ENCODE results near the gene TCEANC2.
A peak's percentile ranks its signal among the peaks of the same experiment; 100 is the strongest.

TCEANC2 gene

DNA sequence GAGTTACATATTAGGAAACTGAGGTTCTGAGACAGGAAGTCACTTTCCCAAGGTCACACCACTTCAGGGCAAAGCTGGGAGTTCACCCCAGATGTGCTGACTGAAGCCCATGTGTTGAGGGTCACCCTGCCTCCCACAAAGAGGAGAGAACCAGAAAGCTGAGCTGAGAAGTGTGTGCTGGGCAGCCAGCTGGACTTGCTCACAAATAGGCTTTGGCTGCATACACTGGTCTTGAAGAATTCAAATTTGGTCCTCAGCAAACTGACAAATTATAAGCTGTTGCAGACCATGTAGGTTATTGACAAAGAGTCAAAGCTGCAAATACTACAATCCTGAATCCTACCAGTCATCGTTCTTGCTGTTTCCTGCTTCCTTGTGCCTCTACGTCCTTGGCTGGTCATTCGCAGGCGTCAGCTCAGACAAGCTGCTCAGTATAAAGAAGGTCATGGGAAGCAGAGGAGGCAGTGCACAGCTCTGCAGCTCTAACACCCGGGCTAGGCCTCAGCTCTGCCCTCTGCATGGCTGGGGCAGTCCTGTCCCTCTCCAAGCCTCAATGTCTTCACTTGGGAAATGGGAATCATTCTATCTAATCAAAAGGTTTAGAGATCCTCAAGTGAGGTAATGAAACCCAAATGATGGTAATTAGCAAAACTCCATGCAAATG, 59.4 kb downstream of the TCEANC2 start:
- no peak for DNase-seq

DNA sequence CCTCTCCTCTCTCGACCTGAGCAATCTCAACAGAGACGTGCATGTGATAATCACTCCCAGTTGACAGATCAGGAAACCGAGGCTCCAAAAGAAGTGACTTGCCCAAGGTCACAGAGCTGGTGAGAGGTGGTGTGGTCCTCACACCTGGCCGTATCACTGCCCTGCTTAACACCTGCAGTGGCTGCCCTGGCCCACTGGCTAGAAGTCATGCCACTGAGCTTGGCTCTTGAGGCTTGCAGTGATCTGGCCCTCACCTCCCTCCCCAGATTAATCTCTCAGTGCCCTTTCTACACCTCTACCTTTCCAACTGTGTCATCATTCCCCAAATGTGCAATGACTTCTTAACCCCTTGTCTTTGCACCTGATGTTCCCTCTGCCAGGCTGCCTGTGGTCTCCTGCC, 60.6 kb downstream of the TCEANC2 start:
- no peak for DNase-seq

DNA sequence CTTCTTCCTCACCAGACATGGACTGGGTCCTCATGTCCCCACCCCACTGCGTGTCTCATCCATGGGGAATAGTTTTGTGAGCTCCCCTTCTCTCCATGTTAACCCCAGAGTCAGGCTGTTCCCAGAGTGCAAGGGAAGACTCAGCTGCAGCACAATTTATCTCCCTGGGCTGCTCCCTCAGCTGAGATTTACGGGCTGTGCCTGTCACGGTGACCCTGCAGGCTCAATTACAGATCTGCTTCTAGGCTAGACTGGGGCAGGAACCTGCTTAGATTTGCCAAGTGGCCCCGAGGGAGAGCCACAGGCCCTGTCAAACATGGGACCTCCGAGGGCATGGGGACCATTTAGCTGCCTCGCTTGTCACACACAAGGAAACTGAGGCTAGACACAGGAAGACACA, 61.5 kb downstream of the TCEANC2 start:
- DNase-seq: no peak

DNA sequence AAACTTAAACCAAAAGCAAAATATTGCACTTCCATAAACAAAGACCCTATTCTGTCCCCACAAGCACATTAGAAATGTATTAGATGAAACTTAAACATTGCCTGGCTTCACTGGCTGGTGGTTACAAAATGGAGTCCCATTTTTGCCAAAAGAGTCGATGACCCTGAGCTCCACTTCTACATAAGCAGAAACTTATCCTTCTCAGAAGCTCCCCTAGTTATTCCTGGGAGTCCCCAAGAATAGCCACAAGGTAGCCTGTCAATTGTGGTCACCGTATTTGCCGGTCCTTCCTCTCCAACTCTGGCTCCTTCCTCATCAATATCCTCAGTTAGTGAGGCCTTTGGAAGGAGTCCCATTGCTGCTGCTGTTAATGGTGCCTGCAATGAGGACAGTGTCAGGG, 62.1 kb downstream of the TCEANC2 start:
- DNase-seq: no peak

DNA sequence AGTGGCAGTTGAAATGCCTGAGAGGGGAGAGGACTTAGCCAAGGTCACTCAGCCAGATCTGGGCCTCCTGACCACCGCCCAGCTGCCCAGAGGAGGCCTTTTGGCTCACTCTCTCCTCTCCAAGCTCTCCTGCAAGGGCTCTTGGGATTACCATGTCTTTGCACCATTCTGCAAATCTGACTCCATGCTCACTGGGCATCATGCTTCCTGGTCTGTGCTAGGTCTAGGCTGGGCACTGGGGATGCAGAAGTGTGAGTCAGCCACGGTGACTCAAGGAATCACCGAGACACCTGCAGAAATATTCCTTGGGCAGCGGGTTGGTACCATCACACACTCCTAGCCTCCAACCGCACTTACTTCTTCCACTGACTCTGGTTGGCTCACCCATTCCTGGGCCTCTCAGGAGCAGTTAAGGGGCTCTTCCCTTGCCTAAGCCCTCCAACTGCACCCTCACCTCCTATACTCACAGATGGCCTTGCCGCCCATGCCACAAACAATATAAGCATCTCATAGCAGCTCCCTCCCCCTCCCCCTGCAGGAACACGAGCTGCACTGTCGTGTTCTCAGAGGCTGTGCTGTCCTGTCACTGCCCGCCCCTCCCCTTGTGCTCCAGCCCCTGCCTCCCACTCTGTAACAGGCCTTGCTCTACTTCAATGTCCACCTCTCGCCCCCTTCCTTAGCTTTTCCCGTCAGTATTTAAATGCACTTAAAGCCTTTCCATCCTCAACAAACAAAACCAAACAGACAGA, 64.6 kb downstream of the TCEANC2 start:
- DNase-seq: peak in 27 of 51 donors; percentile 7 to 69 (median 35)

DNA sequence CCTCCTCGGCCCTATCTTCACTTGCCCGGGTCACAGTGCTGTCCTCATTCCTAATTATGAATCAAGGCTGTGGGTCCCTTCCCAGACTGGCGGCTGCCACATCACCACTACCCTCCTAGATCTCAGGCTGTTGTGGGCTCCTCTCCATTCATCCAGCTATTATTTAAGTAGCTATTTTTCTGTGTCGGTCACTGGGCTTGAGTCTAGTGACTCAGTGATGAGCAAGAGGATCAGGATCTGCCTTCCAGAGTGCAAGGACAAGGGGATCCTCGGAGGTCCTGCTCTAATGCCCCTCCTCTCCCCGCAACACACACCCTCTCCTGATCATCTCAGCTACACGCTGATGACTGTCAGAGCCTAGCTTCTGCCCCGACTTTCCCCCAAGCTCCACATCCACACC, 65.3 kb downstream of the TCEANC2 start:
- no peak for DNase-seq

DNA sequence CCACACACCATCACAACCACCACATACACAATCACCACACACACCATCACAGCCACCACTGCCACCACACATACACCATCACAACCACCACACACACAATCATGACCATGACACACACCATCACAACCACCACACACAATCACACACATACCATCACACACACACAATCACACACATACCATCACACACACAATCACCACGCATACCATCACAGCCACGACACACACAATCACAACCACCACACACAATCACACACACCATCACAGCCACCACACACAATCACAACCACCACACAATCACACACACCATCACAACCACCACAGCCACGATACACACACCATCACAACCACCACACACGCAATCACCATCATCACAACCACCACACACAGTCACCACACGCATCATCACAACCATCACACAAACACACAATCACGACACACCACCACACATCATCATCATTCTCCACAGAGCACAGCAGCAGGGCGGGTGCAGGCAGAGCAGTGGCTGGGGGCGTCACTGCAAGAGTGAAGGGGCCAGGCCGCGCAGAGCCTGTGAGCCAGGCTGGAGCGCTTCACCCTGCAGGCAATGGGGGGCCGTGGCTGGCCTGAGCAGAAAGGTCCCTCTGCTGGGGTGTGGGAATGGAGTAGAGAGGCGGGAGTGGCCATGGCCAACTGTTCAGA, 66.8 kb downstream of the TCEANC2 start:
- no peak for DNase-seq

DNA sequence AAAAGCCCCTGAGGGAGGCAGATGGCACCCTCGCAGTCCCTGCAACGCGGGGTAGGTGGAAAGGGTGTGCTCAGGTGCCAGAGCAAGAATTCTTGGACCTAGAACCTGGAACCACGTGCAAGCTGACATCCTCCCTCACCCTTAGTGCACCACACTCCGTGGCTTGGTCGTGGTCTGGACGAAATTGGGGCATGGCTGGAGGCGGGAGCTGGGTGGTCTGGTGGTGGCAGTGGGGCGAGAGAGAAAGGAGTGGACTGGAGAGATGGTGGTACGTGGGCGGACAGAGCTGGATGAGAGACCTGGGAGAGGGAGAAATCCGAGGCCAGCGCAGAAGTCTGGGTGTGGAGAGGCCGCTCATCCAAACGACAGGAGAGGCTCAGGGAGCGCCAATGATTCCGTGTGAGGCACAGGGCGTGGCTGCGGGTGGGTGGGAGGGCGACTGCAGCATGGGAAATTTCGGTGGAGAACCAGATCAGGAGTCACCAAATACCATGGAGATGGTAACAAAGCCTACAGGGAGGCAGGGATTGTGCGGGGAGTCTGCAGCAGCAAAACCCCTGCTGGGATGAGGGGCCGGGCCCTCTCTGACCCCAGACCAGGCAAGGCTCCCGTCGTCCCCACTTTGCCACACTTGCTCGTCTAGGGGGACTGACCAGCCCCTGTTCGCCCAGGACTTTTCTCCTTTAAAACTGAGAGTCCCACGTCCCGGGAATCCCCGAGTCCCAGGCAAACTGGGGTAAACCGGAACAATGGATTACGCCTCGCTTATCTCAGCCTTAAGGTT, 67.5 kb downstream of the TCEANC2 start:
- DNase-seq: peak in 1 of 51 donors; percentile 9

DNA sequence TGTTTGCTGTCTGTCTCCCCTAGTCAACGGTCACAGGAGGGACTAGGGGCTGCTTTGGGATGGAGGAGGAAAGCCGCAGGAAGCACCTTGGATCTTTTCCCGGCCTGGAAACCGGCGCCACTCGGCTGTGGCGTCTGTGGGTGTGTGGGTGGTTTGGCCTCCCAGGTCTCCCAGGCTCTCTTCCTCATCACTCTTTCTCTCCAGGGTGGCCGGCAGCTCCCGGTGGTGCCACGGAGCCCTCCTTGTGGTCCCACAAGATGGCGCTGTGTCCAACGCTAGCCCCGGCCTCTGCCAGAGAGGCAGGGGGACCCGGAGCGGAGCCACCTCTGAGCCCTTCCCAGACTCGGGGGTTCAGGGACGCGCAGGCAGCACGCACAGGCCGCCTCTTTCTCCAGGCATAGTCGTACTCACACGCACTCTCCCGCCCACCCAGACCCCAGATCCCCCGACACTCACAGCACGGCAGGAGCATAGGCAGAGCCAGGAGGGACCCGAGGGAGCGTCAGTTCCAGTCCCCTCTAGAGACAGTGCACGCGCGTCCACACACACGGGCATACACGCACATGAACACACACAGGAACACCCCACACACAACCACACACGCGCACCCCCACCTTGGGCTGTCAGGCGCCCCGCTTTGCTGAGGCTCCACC, 68.2 kb downstream of the TCEANC2 start:
- peak in 49 of 51 donors; percentile 14 to 85 (median 58) for DNase-seq

DNA sequence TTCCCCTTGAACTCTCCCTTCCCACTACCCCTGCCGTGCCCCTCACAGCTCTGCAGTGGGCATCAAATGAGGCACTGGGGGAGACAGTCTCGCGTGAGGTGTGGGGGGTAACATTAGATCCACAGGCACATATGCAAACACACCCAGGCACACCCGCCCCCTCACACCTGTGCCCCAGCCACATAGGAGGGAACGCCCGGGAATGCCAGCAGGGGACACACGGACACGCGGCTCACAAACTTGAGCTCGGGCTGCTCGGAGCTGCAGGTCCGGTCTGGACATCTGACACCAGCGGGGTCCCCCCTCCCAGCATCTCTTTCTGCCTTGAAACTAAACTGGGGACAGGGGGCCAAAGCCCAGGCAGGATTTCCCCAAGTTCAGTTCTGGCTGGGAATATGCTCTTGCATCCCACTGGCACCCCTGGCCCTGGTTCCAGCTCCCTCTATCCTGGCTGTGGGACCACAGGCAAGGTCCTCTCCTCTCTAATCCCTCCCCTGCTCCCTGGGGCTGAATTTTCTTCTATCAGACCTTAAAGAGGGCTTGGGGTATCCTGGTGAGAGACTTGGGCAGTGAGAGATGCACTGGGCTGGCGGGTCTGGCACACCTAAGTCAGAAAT, 68.8 kb downstream of the TCEANC2 start:
- DNase-seq: no peak

DNA sequence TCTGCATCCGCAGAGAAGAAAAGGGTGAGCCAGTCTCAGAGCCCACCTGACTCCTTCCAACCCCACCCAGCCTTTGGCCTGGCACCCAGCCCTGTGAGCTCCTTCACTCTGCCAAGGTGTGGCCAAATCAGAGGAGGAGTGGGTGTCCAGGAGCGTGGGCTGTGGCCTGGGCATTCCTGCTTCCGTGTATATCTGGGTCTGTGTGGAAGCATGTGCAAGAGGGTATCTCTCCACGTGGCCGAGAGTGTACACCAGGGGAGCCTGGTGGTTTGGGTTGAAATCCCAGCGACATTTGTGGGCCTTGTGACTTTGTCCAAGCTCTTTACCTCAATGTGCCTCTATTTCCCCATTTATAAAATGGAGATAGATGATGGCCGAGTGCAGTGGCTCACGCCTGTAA, 69.6 kb downstream of the TCEANC2 start:
- no peak for DNase-seq

DNA sequence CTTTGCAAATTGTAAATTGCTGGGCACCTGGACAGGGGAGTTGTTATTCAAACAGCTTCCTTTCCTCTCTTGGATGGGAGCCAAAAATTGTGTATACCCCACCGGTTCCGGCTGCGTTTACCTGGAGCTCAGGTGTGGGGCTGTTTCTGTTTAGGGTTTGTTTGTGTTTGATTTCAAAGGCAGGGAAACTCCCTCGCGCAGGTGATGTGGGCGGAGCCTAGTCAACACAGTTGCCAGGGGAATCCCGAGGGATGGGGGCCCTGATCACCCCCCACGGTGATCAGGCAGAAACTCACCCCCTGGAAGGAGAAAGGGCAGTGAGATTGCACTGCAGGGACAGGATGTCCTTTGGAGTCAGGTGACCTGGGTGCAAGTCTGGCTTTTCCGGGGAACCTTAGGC, 71.1 kb downstream of the TCEANC2 start:
- no peak for DNase-seq

DNA sequence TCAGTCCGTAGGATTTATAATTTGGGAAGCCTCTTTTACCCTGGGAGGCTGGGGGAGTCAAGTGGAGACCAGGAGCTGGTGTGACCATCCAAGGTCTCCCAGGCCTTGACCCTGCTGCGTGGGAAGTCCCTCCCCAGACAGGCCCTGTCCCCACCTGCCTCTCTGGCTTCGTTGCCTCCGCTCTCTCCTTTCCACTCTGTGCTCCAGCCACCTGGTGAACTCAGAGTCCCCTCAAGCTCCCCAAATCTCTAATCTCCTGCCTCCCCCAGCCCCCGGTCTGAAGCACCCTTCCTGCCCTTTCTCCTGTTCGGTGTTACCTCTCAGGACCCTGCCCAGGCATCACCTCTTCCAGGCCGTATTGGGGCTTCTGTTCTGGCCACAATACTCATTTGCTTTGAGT, 71.5 kb downstream of the TCEANC2 start:
- DNase-seq: no peak

DNA sequence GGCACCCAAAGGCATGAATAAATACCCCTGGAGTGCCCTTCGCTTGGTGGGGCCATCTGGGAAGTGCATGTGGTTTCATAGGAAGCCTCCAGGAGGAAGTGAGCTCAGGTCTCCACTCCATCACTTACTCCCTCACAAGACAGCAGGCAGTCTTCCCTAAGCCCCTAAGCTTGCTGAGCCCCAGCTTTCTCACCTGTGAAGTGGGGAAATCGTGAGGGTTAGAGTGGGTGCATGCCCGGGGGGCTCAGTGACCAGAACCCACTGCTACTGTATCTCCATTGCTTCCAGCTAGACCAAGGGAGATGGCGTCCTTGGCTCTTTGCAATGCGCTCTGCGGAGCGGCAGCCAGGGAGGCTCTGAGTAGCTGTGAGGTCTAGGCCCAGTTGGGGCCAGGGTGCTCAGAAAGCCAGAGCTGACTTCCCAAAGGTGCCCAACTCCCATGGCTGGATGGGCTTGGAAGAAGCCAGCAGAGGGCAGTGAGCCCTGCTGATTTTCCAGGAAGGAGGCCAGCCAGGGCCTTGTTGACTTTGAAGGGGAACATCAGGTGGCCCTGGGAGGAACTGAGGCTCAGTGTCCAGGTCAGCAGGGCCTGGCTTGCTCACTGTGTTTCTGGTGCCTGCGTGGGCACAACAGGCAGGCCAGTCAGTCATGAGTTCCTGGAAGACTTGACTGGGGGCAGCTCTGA, 72.1 kb downstream of the TCEANC2 start:
- peak in 7 of 51 donors; percentile 1 to 18 (median 10) for DNase-seq

DNA sequence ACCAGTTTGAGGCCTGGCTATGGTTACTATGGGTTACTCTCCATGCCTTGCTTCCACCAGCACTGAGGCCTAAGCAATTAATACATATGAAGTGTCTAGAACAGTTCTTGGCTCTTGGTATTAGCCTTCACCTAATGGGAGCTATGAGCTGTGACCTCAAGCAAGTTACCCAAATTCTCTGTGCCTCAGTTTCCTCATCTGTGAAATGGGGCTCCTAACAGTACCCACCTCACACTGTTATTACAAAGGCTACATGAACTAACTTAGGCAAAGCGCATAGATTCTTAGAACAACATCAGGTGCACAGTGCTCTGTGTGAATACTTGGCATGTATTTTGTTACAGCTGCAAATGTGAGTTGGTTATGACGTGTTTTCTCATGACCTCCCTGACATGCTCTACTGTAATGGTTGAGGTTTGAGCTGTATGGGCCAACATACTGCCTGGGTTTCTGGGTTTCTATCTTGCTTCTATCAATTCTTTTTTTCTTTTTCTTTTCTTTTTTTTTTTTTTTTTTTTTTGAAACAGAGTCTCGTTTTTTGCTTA, 72.9 kb downstream of the TCEANC2 start:
- no peak for DNase-seq

DNA sequence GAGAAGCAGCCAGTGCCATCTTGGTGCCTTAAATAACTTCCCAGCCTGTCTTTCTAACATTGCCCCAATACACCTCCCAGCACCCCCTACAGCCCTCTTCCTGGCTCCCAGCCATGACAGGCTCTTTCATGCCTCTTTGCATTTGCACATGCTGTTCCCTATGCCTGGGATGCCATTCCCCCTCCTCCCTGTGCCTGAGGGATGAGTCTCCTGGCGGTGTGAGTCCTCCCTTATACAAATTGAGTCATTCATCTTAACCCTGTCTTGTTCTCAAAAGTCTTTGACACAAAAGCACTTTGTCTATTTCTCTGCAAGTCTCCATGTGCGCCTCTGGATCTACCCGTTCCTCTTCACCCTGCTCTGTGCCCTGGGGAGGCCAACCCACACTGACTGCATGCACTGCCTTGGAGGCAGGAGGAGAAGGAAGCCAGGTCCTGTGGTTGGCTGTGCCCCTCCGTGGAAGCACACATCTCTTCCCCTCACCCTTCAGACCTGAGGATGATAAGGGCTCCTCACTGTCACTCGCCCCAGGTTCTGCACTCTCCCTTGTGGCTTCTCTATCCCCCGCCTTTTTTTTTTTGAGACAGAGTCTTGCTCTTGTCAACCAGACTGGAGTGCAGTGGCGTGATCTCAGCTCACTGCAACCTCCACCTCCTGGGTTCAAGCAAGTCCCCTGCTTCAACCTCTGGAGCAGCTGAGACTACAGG, 74.3 kb downstream of the TCEANC2 start:
- DNase-seq: no peak

DNA sequence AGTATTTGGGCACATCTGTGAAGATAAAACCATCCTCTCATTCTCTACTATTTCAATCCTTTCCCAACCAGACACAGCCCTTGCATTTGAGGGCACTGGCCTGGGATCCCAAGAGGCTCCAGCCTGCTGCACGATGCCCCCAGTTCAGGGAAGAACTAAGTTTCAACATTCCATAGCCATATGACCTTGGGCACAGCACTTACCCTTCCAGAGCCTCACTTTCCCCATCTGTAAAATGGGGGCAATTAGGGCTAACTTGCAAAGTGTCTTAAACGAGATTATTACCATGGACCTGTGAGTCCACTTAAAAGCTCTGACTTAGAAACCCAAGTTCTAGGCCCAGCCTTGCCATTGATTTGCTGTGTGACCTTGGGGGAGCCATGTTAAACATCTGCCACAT, 76.5 kb downstream of the TCEANC2 start:
- DNase-seq: no peak

DNA sequence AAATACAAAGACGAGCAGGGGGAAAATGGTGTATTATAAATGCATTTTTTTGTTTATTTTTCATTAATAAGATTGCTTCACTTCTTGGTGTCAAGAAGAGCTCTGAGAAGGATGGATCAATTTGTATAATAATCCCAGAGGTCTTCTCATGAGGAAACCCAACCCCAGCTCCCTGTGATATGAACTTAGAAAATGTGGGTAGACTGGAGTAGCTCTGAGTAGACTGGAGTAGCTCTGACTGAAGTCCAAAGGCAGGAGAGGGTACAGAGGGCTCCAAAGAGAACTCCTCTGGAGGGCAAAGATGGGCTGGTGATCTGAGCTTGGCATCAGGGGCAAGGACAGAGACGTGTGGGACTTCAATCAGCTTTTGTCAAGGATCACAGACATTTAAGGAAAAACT, 78.0 kb downstream of the TCEANC2 start:
- no peak for DNase-seq

DNA sequence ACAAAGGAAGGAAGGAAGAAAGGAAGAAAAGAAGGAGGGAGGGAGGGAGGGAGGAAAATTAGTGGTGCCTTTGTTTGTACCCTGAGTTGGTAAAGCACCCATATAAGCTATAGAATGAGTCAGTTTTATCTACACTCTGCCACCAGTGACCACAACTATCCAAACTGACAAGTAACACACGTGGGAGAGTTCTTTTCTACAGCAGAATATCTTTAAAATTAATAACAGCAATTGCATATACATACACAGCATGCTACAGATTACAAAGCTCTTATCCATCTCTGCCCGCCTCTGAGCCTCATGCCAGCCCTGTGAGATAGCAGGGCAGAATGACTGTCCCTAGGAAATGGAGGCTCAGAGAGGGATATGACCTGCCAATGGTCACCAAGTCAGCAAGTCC, 79.1 kb downstream of the TCEANC2 start:
- no peak for DNase-seq

All from hypothalamus (tissue), 51 donors.